HepG2 (cell line): ENCODE measurements around the gene KRTAP9-9.

Experiments
- FOXK2 ChIP-seq: fragments of 450-650 bp; IDR thresholded peaks from 2 replicates; pipeline ENCODE4 v1.6.1; 2016
- FOXM1 ChIP-seq: sonication (generic); formaldehyde crosslinking; IDR thresholded peaks from 2 replicates; pipeline ENCODE4 v1.5.0; 2020; ENCODE audit warnings: missing genetic modification reagents
- TF ChIP-seq, protein P1 (sequence below): sonication (generic); formaldehyde crosslinking; IDR thresholded peaks from 2 replicates; pipeline ENCODE4 v1.5.0; 2020; ENCODE audit warnings: mild to moderate bottlenecking, missing genetic modification reagents, moderate library complexity
- TF ChIP-seq, protein P2 (sequence below): sonication (generic); formaldehyde crosslinking; IDR thresholded peaks from 2 replicates; pipeline ENCODE4 v1.4.0; 2020; ENCODE audit warnings: missing genetic modification reagents

DNA sequence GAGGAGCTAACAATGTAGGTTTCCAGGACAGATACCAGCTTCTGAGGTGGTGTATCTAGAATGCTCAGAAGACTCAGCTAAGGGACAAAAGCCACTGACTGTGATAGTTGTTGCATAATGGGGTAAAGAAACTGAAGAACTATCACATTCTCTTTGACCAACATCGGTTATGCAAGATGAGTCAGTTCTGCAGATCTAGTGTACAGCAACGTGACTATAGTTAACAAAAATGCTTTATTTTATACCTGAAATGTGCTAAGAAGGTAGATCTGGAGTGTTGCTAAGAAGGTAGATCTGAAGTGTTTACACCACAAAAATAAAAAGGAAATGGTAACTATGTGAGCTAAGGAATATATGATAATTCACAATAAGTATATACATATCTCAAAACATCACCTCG, 12.5 kb downstream of the KRTAP9-9 start:
- TF ChIP-seq, protein P1, sequence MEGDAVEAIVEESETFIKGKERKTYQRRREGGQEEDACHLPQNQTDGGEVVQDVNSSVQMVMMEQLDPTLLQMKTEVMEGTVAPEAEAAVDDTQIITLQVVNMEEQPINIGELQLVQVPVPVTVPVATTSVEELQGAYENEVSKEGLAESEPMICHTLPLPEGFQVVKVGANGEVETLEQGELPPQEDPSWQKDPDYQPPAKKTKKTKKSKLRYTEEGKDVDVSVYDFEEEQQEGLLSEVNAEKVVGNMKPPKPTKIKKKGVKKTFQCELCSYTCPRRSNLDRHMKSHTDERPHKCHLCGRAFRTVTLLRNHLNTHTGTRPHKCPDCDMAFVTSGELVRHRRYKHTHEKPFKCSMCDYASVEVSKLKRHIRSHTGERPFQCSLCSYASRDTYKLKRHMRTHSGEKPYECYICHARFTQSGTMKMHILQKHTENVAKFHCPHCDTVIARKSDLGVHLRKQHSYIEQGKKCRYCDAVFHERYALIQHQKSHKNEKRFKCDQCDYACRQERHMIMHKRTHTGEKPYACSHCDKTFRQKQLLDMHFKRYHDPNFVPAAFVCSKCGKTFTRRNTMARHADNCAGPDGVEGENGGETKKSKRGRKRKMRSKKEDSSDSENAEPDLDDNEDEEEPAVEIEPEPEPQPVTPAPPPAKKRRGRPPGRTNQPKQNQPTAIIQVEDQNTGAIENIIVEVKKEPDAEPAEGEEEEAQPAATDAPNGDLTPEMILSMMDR (CRISPR knock-in tag), result no peak
- TF ChIP-seq, protein P2, sequence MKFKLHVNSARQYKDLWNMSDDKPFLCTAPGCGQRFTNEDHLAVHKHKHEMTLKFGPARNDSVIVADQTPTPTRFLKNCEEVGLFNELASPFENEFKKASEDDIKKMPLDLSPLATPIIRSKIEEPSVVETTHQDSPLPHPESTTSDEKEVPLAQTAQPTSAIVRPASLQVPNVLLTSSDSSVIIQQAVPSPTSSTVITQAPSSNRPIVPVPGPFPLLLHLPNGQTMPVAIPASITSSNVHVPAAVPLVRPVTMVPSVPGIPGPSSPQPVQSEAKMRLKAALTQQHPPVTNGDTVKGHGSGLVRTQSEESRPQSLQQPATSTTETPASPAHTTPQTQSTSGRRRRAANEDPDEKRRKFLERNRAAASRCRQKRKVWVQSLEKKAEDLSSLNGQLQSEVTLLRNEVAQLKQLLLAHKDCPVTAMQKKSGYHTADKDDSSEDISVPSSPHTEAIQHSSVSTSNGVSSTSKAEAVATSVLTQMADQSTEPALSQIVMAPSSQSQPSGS (CRISPR knock-in tag), result no peak
- no peak for TF ChIP-seq FOXM1
- no peak for TF ChIP-seq FOXK2
